Hematopoietic multipotent progenitor cell treated with erythropoietin and hydrocortisone succinate and interleukin-3 and kit ligand, for 15 days (in vitro differentiated cells): ENCODE measurements around the gene FLNB.
"Not testable (repeated sequence)": the region's sequence is repeated elsewhere in the genome, so short reads cannot be mapped to it uniquely, and the experiment has no call there.

Experiments used
- DNase-seq: peaks from one replicate; pipeline ENCODE4 v3.0.0-alpha.2; 2015; ENCODE audit warnings: low spot score

FLNB gene

DNA sequence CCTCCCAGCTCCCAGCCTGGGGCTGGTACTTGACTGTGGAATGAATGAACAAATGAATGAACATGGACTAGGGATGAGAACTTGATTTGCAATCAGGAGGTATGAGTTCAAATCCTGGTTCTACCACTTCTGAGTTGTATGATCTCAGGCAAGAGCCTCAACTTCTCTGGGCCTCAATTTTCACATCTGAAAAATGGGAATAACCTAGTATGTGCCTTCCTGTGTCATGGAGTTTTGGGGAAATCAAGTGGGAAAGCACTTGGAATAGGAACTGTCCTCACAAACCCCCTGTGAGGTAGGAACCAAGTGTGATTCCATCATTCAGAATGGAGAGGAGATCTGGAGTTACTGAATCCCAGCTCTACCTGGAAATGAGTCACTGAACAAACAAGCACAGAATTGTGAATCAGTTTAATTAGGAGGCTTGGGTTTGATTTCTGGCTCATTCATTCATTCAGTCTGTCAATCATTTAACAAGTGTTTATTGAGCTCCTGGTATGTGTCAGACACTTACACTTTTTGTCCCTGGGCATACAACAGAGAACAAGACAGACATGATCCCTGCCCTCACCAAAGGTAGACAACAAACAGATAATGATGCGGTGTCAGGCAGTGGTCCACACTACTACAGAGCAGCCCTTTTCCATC, 172.8 kb downstream of the FLNB start:
- no peak for DNase-seq

DNA sequence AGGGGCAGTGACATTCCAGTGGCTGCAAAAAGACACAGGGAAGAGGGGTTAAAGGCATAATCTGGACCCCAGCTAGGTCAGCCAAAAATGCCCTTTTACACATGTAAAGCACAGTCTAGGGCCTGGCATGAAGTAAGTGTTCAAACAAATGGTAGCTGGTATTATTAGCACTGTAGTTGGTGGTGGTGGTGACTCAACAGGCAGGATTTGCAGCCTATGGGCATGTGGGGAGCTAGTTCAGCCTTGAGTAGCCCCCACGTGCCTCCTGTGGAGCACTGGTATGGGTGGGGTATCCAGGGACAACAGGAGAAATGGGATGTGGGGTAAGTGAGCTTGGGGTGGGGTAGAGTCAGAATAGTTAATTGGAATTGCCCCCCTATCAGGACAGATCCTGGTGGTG, 175.0 kb downstream of the FLNB start:
- DNase-seq, result no peak

DNA sequence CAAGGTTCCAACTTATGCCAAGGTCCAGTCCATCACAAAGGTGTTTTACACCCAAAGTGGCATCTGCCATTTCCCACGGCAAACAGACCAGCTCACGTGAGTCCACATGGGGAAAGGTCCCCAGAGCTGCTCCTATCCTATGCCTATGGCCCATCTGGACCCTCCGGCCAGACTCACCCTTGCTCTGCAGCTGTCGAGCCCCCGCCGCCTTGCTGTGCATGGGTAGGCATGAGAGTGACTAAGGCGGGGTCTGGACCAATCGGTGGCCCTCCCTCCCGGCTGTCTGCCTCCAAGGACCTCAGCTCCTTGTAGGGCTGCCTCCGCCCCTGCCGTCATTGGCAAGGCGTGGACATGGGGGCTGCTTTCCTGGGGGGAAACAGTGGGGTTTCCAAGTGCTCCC, 175.7 kb downstream of the FLNB start:
- DNase-seq, result no peak

DNA sequence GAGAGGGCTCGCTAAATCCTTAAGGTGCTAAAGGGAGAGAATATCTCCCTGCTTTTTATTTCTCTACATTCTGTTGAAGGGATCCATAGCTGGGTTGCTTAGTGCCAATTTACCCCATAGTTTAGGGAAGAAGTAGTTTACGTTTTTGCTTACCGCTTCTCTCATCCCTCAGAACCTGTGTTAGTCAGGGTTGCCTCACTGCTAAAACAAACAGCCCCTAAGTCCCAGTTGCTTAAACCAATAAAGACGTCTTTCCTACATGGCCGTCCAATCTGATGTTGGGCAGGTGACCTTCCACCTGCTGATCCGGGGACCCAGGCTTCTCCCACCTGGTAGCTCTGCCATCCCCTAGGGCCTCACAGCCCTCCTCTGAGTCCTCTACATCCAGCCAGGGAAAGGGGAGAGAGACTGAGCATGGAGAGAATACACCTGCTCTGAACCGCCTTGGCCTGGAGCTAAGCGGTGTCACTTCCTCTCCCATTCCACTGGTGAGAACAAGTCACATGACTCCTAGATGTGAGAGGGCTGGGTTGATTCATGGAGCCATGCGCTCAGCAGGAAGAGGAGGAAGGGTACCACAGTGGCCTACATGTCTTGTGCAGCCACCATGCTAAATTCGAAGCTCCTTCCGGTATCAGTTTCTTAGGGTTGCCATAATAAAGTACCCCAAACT, 176.2 kb downstream of the FLNB start:
- DNase-seq, result no peak

DNA sequence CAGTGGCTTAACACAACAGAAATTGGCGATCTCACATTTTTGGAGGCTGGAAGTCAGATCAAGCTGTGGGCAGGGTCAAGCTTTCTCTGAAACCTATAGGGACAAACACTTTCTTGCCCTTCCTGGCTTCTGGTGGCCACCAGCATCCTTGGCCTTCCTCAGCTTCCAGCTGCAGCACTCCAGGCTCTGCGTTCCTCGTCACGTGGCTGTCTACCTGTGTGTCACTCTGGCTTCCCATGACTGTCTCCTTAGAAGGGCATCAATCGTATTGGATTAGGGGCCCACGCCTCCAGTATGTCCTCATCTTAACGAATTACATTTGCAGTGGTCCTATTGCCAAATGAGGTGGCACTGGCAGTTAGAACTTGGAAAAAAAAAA, 176.7 kb downstream of the FLNB start:
- DNase-seq, result no peak

DNA sequence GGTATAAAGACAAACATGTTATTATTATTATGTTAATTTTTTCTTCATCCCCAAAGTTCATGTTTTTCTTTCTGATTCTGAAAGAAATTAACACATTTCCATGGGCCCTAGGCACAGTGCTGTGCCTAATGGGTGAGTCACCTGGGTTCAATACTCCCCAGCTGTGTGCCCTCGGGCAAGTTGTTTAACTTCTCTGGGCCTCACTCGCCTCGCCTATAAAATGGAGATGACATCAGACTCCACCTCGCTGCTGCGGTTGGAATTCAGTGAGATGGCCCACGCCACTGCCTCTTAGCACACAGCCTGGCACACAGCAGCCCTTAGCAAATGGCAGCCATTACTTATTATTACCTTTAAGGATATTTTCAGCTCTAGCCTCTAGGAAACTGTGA, 179.9 kb downstream of the FLNB start:
- DNase-seq, result no peak

GRCh38 chr3:58188921-58189451, 180.8 kb downstream of the FLNB start:
- no peak for DNase-seq

DNA sequence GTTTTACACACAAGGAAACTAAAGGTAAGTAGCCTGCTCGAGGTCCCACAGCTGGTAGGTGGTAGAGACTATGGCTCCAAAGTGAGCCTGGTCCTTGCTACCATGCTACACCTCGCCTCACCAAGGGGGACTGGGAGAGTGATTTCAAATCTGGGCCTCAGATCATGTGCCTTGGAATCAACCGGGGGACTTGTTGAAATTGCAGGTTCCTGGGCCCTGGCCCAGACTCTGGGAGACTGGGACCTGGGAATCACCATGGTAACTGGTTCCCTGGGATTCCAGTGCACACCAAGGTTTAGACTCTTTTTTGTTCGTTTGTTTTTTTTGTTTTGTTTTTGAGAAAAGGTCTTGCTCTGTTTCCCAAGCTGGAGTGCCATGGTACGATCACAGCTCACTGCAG, 181.5 kb downstream of the FLNB start:
- DNase-seq, result no peak

GRCh38 chr3:58190291-58190690, 182.1 kb downstream of the FLNB start:
- no peak for DNase-seq

GRCh38 chr3:58190882-58191281, 182.7 kb downstream of the FLNB start:
- DNase-seq, result no peak

GRCh38 chr3:58191361-58191991, 183.3 kb downstream of the FLNB start:
- no peak for DNase-seq

DNA sequence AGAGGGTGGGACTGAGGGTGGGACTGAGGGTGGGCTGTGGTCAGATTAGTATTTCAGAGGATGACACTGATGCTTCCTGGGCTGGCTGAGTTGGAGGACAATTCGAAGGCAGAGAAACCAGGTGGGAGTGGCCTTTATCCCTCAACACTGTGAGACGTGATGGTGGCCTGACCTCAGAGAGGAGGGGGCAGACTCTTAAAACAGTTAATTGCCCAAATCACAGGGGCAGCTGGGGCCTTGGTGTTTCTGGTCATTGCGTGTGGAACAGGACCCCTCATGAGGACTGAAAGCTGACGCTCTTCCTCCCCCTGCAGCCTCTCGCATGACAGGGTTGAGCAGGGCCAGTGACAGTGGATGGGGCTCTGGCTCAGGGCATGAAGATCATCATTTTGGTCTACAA, 183.8 kb downstream of the FLNB start:
- DNase-seq, result no peak

GRCh38 chr3:58193682-58194407, 185.6 kb downstream of the FLNB start:
- no peak for DNase-seq

- DNase-seq, result no peak
These were observed 189.4 kb downstream of the FLNB start for GRCh38 chr3:58197588-58197987.

GRCh38 chr3:58198362-58198761, 190.1 kb downstream of the FLNB start:
- DNase-seq, result no peak

DNA sequence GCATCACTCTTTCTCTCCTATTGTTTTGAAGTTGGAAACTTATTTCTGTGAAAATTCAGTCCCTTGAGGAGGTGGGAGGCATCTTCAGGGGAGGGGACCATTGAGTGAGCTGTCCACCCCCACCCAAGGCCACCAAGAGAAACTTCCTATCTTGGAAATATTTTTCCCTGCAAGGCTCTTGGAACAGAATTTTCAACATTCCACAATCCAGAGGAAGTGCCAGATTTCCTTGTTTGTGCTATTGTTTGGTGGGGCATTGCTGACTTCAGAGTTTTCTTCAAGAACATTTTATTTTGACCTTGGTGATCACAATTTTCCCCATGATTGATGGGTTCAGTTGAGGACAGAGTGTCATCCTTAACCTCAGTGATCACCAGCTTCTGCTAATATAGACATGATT, 190.6 kb downstream of the FLNB start:
- no peak for DNase-seq

GRCh38 chr3:58200121-58200709, 192.0 kb downstream of the FLNB start:
- DNase-seq, result no peak

- DNase-seq, result no peak
These were observed 192.7 kb downstream of the FLNB start for GRCh38 chr3:58200846-58201355.

DNA sequence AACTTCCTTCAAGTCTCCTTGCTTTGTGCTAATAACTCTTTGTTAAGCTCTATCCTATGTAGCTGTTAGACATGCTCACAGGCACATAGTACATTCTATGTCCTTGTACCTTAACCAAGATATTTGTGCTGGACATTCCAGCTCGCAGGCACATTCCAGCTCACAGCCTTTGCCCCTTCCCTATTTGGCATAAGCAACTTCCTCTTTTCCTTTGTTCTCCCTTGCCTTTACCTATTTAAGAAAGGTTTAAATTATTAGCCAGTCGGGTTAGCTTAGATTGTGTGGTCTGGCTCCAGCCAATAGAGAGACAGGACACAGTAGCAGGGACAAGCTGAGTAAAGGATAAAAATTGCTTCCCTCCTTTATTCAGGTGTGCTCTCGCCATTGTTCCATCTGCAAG, 193.2 kb downstream of the FLNB start:
- not testable (repeated sequence) for DNase-seq

DNA sequence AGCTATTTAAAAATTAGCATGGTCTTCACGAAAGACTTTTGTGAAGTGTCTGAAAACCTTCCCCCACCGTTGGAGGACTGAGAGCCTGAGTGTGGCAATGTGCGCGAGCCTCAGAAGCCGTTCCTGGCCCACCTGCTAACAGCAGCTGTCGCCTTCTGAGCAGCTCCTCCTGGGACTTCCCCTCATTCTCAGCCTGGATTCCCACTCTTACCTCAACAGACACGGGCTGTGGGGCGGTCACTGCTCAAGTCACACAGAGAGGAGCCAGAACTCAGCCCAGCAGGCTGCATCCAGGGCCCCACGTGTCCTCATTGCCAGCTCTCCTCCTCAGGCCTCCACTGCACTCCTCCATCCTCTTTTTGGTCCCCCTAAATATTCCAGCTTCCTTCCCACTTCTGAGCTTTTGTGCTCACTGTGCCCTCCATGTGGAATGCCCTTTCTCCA, 194.7 kb downstream of the FLNB start:
- DNase-seq, result no peak

GRCh38 chr3:58203541-58203940, 195.3 kb downstream of the FLNB start:
- DNase-seq, result no peak

DNA sequence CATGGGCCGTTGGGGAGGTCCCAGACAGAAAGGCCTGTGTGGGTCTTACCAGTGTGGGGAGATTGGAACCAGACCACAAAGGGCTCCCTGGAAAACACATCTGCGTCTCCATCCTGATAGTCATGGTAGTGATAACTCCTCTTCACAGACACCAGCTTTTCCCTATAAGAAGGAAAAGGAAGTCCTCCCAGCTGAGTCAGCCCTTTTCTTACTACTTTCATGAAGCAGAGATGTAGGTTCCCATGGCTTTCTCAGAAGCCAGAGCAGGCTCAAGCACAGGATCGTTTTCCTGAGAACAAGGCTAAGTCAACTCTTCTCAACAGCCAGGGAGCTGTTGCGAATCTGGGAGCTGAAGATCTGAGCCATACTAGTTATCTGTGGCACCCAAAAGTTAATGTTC, 196.5 kb downstream of the FLNB start:
- DNase-seq, result no peak
